Bronchial epithelial cell (primary cell): Measurements from ENCODE around the gene NOTCH1. TPM values are rescaled to one million over a fixed set of nuclear protein-coding genes. Genes with fewer than 3 reads are reported as not detected.
A peak's percentile ranks its signal among the peaks of the same experiment; 100 is the strongest.

Experiments
- DNase-seq: peaks from one replicate; pipeline ENCODE4 v3.0.0-alpha.2; 2010; ENCODE audit warnings: low read depth
- FAIRE-seq: peaks from 2 replicates; lab custom pipeline; 2011; peaks lifted over from hg19 to GRCh38; lab: Jason Lieb, UNC
- H3K27me3 ChIP-seq: 2 replicates; pipeline ENCODE4 v1.5.1; 2011; ENCODE audit warnings: low read length; ENCODE audit not compliant: control insufficient read depth, insufficient read depth
- H3K36me3 ChIP-seq: 2 replicates; pipeline ENCODE4 v1.5.1; 2011; ENCODE audit warnings: low read length; ENCODE audit not compliant: control insufficient read depth, insufficient read depth
- H3K4me3 ChIP-seq: 2 replicates; pipeline ENCODE4 v1.5.1; 2011; ENCODE audit warnings: mild to moderate bottlenecking, low read depth, low read length, control low read depth
- total RNA-seq: library from RNA; depleted of rRNA; stranded (reverse); fragments of >200 nt; gene quantifications from 2 replicates; pipeline ENCODE4 v1.2.1, GENCODE V29; 2014
- TF ChIP-seq, protein P1 (sequence below): IDR thresholded peaks from 2 replicates; pipeline ENCODE4 v1.5.1; 2011; ENCODE audit warnings: mild to moderate bottlenecking, moderate library complexity, low read length, control low read depth, inconsistent platforms; ENCODE audit not compliant: insufficient read depth, severe bottlenecking

NOTCH1 gene
- total RNA-seq, 1 donor from 2014 or later = 70.0 TPM

DNA sequence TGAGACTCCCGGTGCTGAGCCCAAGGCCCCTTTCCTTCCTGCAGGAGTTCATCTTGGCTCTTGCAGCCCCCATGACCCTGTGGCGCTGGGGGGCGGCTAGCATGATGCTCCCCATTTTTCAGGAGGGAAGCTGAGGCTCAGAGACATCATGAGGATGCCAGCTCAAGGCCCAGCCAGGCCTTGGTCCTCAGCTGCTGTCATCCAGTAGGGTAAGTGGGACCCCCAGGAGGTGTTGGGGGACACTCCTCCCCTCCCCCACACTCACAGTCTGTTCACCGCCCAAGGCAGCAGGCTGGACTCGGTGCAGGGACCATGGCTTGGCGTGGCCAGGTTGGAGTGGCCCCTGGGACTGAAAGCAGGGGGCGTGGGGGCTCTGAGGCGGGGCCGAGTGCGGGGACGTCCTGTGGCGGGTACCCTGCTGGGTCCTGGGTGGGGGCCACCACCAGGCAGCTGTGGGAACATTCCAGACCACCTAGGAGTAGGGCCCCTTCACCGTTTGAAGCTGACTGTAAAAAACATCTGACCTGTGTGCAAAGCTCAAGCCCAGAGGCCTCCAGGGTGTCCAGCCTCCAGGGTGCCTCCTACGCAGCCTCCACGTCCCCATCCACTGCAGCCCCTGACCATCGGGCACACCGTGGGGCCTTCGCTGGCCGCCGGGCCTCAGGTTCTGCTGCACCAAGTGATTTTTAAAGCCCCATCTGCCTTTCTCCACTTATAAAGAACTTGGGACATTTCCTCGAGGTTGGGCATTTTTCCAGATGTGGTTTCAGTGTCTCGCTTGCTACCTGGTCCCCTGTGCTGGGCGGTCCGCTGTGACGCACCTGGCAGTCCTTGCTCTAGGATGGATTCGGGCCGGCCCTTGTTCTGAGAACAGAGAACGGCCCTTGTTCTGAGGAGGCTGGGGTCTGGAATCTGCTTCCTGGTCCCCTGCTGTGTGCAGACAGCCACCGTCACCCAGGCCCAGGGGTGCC, 3.4 kb upstream of the NOTCH1 start:
- DNase-seq (no peak), FAIRE-seq (no peak)
- Histone ChIP-seq H3K4me3 (no peak overlapping the region), H3K36me3 (peaks cover under 1% of the 10 kb centered on the region), H3K27me3 (no peaks in the 10 kb centered on the region)
- TF ChIP-seq, protein P1, sequence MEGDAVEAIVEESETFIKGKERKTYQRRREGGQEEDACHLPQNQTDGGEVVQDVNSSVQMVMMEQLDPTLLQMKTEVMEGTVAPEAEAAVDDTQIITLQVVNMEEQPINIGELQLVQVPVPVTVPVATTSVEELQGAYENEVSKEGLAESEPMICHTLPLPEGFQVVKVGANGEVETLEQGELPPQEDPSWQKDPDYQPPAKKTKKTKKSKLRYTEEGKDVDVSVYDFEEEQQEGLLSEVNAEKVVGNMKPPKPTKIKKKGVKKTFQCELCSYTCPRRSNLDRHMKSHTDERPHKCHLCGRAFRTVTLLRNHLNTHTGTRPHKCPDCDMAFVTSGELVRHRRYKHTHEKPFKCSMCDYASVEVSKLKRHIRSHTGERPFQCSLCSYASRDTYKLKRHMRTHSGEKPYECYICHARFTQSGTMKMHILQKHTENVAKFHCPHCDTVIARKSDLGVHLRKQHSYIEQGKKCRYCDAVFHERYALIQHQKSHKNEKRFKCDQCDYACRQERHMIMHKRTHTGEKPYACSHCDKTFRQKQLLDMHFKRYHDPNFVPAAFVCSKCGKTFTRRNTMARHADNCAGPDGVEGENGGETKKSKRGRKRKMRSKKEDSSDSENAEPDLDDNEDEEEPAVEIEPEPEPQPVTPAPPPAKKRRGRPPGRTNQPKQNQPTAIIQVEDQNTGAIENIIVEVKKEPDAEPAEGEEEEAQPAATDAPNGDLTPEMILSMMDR = no peak

DNA sequence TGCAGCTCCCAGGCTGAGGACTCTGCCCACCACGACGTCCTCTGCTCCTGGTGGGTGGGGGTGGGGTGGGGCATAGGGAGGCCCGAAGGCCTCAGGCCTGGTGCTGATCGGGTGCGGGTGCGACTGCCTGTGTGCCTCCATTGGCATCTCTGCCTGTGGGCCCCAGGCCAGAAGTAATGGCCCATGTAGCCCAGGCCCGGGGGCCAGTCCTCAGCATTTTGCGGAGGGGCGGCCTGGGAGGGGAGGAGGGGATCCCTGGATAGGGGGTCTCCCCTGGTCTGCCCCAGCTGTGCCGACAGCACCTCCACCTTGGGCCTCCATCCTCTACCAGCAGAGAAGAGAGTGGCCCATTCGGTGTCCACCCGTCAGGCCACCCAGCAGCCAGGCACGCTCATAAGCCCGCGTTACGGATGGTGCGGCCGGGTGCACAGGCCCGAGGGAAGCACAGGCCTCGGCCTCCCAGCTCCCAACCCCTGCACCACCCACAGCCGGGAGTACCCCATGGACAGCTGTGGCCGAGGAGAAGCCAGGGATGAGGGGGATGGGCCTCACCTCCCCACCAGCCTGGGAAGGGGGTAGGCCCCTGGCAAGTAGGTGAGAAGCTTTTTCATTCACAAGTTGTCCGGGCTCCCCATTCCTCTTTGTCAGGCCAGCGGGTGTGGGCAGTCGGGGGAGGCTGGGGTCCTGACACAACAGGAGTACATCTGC, 1.8 kb upstream of the NOTCH1 start:
- H3K27me3 ChIP-seq = no peaks in the 10 kb centered on the region

DNA sequence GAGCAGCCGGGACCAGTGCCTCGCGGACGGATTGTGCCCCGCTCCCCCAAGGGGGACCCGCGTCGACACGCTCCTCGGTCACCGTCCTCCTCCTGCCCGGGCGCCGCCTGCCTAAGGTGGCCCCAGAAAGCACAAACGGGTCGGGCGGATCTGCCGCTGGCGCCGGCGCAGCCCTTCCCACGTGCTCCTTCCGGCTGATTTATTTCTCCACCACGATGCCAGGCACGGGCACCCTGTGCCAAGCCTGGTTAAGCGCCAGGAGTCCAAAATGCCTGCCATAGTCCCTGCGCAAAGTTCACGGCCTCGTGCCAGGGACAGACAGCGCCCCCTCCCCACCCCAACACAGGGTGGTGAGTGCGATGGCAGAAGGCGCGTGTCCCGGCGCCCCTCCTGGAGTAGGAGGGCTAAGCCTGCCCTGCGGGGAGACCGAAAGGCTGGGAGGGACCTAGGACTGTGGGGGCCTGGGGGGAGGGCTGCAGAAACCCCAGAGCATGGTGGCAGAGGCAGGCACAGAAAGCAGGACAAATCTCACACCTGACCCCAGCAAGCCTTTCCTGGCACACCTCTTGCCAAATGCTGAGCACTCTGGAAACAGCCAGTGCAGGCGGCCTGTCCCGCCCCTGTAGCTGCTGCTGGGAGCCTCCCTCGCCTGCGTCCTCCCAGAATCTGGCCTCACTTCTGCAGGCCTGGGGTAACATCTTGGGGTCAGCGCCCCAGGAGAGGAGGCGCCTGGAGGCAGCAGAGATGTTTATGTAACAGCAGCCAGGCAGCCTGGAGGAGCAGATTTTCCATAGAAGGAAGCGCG, 1.1 kb upstream of the NOTCH1 start:
- H3K36me3 ChIP-seq = peaks cover 16% of the 10 kb centered on the region
- H3K4me3 ChIP-seq = peak overlapping the region; percentile 51
- FAIRE-seq (no peak), DNase-seq (peak; percentile 38)
- no peaks in the 10 kb centered on the region for H3K27me3 ChIP-seq
- TF ChIP-seq, protein P1 = no peak

More for the DNA sequence above, 1.8 kb upstream of the NOTCH1 start:
- TF ChIP-seq, protein P1 = no peak
- FAIRE-seq (no peak), DNase-seq (no peak)
- Histone ChIP-seq H3K4me3 (no peak overlapping the region), H3K36me3 (peaks cover 12% of the 10 kb centered on the region)

DNA sequence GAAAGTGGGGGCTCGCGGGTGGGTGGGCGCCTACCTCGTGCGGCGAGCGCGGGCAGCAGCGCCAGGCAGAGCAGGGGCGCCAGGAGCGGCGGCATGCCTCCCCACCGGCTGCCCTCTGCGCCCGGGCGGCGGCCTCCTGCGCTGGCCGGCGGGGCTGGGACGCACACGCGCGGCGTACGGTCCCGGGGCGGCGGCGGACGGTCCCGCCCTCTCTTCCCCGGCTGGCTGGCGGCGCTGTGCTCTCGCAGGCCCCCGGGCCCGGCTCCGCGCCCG, 220 bp downstream of the NOTCH1 start:
- no peak for FAIRE-seq
- Histone ChIP-seq H3K27me3 (no peaks in the 10 kb centered on the region), H3K36me3 (peaks cover 28% of the 10 kb centered on the region), H3K4me3 (peak overlapping the region; percentile 91)
- TF ChIP-seq, protein P1 = no peak
- no peak for DNase-seq

DNA sequence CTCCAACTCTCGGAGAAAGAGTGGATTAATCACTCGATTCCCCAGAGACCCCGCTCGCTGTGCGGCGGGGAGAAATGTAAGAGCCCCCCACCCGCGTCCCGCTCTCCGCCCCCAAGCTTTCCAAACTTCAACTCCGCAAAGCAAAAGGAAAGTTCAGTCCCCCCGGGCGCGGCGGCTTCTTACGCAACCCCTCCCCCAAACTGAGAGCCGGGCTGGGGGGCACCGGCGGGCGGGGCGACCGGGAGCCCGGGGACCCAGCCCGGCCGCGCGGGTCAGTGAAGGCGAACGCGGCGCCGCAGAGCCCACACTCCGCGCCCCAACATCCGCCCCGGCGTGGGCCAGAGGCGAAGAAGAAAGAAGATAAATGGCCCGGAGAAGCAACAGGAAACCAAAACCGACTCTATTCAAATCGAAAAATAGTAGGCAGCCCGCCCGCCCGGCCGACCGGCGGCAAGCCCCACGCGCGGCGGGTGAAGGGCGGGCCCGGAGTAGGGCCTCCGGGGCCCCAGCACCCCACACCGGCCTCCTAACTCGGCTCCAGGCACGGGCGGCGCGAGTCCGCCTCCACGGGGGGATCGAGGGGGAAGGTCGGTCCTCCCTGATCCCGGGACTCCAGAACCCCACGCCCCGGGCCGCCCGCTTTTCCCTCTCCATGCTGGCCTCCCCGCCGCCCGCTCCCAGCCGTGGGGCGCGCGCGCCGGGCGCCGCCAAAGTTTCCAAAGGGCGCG, 720 bp downstream of the NOTCH1 start:
- Histone ChIP-seq H3K36me3 (peaks cover 33% of the 10 kb centered on the region), H3K27me3 (no peaks in the 10 kb centered on the region), H3K4me3 (peak overlapping the region; percentile 91)
- FAIRE-seq = no peak
- no peak for DNase-seq
- TF ChIP-seq, protein P1 = no peak
